Keratinocyte (primary cell): ENCODE data around the gene ADAM29. TPM values are rescaled to one million over a fixed set of nuclear protein-coding genes. Genes with fewer than 3 reads are reported as not detected.

Experiments used
- DNase-seq: peaks from one replicate; pipeline ENCODE4 v3.0.0-alpha.2; 2011; ENCODE audit warnings: low read depth, missing footprints, low spot score
- FAIRE-seq: peaks from 2 replicates; lab custom pipeline; 2011; peaks lifted over from hg19 to GRCh38; lab: Jason Lieb, UNC
- H2AFZ ChIP-seq: 2 replicates; pipeline ENCODE4 v1.6.0; 2012; ENCODE audit warnings: low read length, control low read depth, inconsistent platforms; ENCODE audit not compliant: control insufficient read depth
- H3K27ac ChIP-seq: 2 replicates; pipeline ENCODE4 v1.5.1; 2011; ENCODE audit warnings: low read length; ENCODE audit not compliant: control insufficient read depth, insufficient read depth
- H3K27me3 ChIP-seq: 3 replicates; pipeline ENCODE4 v1.6.0; 2011; ENCODE audit warnings: low read length; ENCODE audit not compliant: control insufficient read depth, insufficient read depth; ENCODE audit errors: extremely low read depth
- H3K36me3 ChIP-seq, 2 experiments: 2 replicates in 1 of 2; 3 replicates in 1 of 2; pipeline ENCODE4 v1.5.1; 2011; ENCODE audit warnings: low read length in 2 of 2, mild to moderate bottlenecking in 1 of 2; ENCODE audit not compliant: control insufficient read depth in 2 of 2, insufficient read depth in 2 of 2; ENCODE audit errors: extremely low read depth in 1 of 2
- H3K4me1 ChIP-seq: 3 replicates; pipeline ENCODE4 v1.5.1; 2011; ENCODE audit warnings: low read length; ENCODE audit not compliant: control insufficient read depth, insufficient read depth; ENCODE audit errors: extremely low read depth
- H3K4me2 ChIP-seq: 3 replicates; pipeline ENCODE4 v1.6.0; 2011; ENCODE audit warnings: low read depth, low read length; ENCODE audit not compliant: control insufficient read depth, insufficient read depth; ENCODE audit errors: extremely low read depth
- H3K4me3 ChIP-seq, 3 experiments: fragments of 200-600 bp in 1 of 3; sonication (generic) in 1 of 3; 2 replicates in 2 of 3; 3 replicates in 1 of 3; pipeline ENCODE4 v1.5.1; 2011 to 2016; ENCODE audit warnings: low read length in 3 of 3, mild to moderate bottlenecking in 3 of 3, control low read depth in 2 of 3, inconsistent platforms in 1 of 3, low read depth in 1 of 3, mixed read lengths in 1 of 3, mixed run types in 1 of 3, moderate library complexity in 1 of 3; ENCODE audit not compliant: control insufficient read depth in 2 of 3, insufficient read depth in 2 of 3; ENCODE audit errors: extremely low read depth in 1 of 3
- H3K79me2 ChIP-seq: 2 replicates; pipeline ENCODE4 v1.6.0; 2012; ENCODE audit warnings: low read length; ENCODE audit not compliant: control insufficient read depth, insufficient read depth
- H3K9ac ChIP-seq: 3 replicates; pipeline ENCODE4 v1.6.0; 2011; ENCODE audit warnings: low read length; ENCODE audit not compliant: control insufficient read depth, insufficient read depth; ENCODE audit errors: extremely low read depth
- H3K9me1 ChIP-seq: 3 replicates; pipeline ENCODE4 v1.6.0; 2011; ENCODE audit warnings: low read length; ENCODE audit not compliant: control insufficient read depth, insufficient read depth; ENCODE audit errors: extremely low read depth
- H3K9me3 ChIP-seq: 2 replicates; pipeline ENCODE4 v1.5.1; 2012; ENCODE audit warnings: low read depth, low read length; ENCODE audit not compliant: control insufficient read depth
- H4K20me1 ChIP-seq: 3 replicates; pipeline ENCODE4 v1.6.0; 2011; ENCODE audit warnings: low read length; ENCODE audit not compliant: control insufficient read depth, insufficient read depth; ENCODE audit errors: extremely low read depth
- EZH2 ChIP-seq: IDR thresholded peaks from one replicate; pipeline ENCODE4 v1.6.1; 2012; ENCODE audit warnings: inconsistent platforms, mild to moderate bottlenecking, low read length, moderate library complexity
- dilution Hi-C: fragments of 300-500 bp; cut with MboI; formaldehyde crosslinking; loops from one replicate; pipeline ENCODE4 v1.7.0; 2020; ENCODE audit warnings: low sequenced_read_pairs; ENCODE audit not compliant: extremely low pct_ligation_motif_present
- polyA plus RNA-seq, 5 experiments: library from polyadenylated mRNA; depleted of rRNA in 3 of 5; stranded (reverse) in 3 of 5; stranded (forward) in 1 of 5; unstranded in 1 of 5; fragments of >200 nt; gene quantifications; 1 replicate in 1 of 5; 2 replicates in 3 of 5; 3 replicates in 1 of 5; pipeline versions ENCODE4 v1.2.1 to v1.2.3, GENCODE V29; 2011 to 2012; ENCODE audit warnings: missing spikeins in 2 of 5, low read depth in 1 of 5, low replicate concordance in 1 of 5
- TF ChIP-seq, protein P1 (sequence below), 3 experiments: IDR thresholded peaks in 1 of 3; conservative IDR thresholded peaks in 1 of 3; optimal IDR thresholded peaks in 1 of 3; 2 replicates in 2 of 3; 3 replicates in 1 of 3; pipeline versions ENCODE3 to v1.5.1; 2011; ENCODE audit warnings: low read length in 3 of 3, mild to moderate bottlenecking in 3 of 3, moderate library complexity in 2 of 3, control low read depth in 1 of 3, inconsistent platforms in 1 of 3; ENCODE audit not compliant: insufficient read depth in 2 of 3; ENCODE audit errors: extremely low read depth in 1 of 3

Gene ADAM29
- polyA plus RNA-seq, 1 donor (not counting 4 experiments of a cell fraction or from before 2014, with no cell fraction given) = not detected

- Histone ChIP-seq H2AFZ (no peak overlapping the region), H3K9me1 (no peaks in the 10 kb centered on the region), H3K4me1 (no peaks in the 10 kb centered on the region), H3K36me3 (no peaks in the 10 kb centered on the region), H3K9me3 (no peaks in the 10 kb centered on the region), H3K4me3 (no peak overlapping the region), H3K79me2 (no peaks in the 10 kb centered on the region), H3K27me3 (no peaks in the 10 kb centered on the region), H3K4me2 (no peak overlapping the region), H3K27ac (no peak overlapping the region), H4K20me1 (no peaks in the 10 kb centered on the region), H3K9ac (no peak overlapping the region)
- no peak for FAIRE-seq
- TF ChIP-seq EZH2 = no peak
- TF ChIP-seq, protein P1, sequence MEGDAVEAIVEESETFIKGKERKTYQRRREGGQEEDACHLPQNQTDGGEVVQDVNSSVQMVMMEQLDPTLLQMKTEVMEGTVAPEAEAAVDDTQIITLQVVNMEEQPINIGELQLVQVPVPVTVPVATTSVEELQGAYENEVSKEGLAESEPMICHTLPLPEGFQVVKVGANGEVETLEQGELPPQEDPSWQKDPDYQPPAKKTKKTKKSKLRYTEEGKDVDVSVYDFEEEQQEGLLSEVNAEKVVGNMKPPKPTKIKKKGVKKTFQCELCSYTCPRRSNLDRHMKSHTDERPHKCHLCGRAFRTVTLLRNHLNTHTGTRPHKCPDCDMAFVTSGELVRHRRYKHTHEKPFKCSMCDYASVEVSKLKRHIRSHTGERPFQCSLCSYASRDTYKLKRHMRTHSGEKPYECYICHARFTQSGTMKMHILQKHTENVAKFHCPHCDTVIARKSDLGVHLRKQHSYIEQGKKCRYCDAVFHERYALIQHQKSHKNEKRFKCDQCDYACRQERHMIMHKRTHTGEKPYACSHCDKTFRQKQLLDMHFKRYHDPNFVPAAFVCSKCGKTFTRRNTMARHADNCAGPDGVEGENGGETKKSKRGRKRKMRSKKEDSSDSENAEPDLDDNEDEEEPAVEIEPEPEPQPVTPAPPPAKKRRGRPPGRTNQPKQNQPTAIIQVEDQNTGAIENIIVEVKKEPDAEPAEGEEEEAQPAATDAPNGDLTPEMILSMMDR (optimal IDR thresholded peaks at IDR 0.05 in 1 of 3, IDR thresholded peaks at IDR 0.05 in 1 of 3, conservative IDR thresholded peaks at IDR 0.05 in 1 of 3; ENCODE audit: extremely low read depth in 1 of 3, insufficient read depth in 2 of 3, low read length in 3 of 3) = no peak
- DNase-seq = no peak
- dilution Hi-C loops = no loop called here
Measured at GRCh38 chr4:174996079-174996478, 77.9 kb downstream of the ADAM29 start.

GRCh38 chr4:174999407-174999806, 81.2 kb downstream of the ADAM29 start:
- DNase-seq (no peak), FAIRE-seq (no peak)
- Histone ChIP-seq H3K4me3 (no peak overlapping the region), H3K36me3 (no peaks in the 10 kb centered on the region), H3K9me3 (peaks cover 2% of the 10 kb centered on the region), H2AFZ (no peak overlapping the region), H3K9ac (no peak overlapping the region), H3K4me1 (no peaks in the 10 kb centered on the region), H3K9me1 (no peaks in the 10 kb centered on the region), H3K27me3 (no peaks in the 10 kb centered on the region), H3K27ac (no peak overlapping the region), H3K79me2 (no peaks in the 10 kb centered on the region), H4K20me1 (no peaks in the 10 kb centered on the region), H3K4me2 (no peak overlapping the region)
- dilution Hi-C loops = no loop called here
- TF ChIP-seq EZH2 = no peak
- TF ChIP-seq, protein P1 (optimal IDR thresholded peaks at IDR 0.05 in 1 of 3, IDR thresholded peaks at IDR 0.05 in 1 of 3, conservative IDR thresholded peaks at IDR 0.05 in 1 of 3; ENCODE audit: extremely low read depth in 1 of 3, insufficient read depth in 2 of 3, low read length in 3 of 3) = no peak
